Effector memory CD8-positive, alpha-beta T cell (primary cell): ENCODE measurements around the gene BMP6.
"Not testable (repeated sequence)": the region's sequence is repeated elsewhere in the genome, so short reads cannot be mapped to it uniquely, and the experiment has no call there.

Experiments used
- ATAC-seq: fragments of 150-1000 bp; cut with Tn5 transposase; replicated peaks from 2 replicates; pipeline ENCODE4 v1.10.0; 2021; ENCODE audit warnings: mild to moderate bottlenecking, moderate library complexity
- DNase-seq, 3 experiments: peaks; one replicate each; pipeline ENCODE4 v3.0.0; 2021
- H3K27ac Mint-ChIP-seq, 2 donors: one replicate each; pipeline ENCODE4 v1.8.0; 2022; ENCODE audit warnings: mild to moderate bottlenecking in 2 of 2, mixed read lengths in 2 of 2, moderate library complexity in 2 of 2
- H3K27me3 Mint-ChIP-seq, 2 donors: one replicate each; pipeline ENCODE4 v1.8.0; 2022; ENCODE audit warnings: mixed read lengths in 2 of 2
- H3K36me3 Mint-ChIP-seq: one replicate; pipeline ENCODE4 v1.8.0; 2022; ENCODE audit warnings: mild to moderate bottlenecking, moderate library complexity, mixed read lengths; ENCODE audit not compliant: insufficient read depth
- H3K4me1 Mint-ChIP-seq, 2 donors: one replicate each; pipeline ENCODE4 v1.8.0; 2022; ENCODE audit warnings: low read depth in 2 of 2, mixed read lengths in 2 of 2
- H3K4me3 Mint-ChIP-seq, 2 donors: one replicate each; pipeline ENCODE4 v1.8.0; 2022; ENCODE audit warnings: mild to moderate bottlenecking in 2 of 2, mixed read lengths in 2 of 2, moderate library complexity in 2 of 2
- H3K9me3 Mint-ChIP-seq, 2 donors: one replicate each; pipeline ENCODE4 v1.8.0; 2022; ENCODE audit warnings: mixed read lengths in 2 of 2

Gene BMP6

GRCh38 chr6:7898193-7898586 lies 172.3 kb downstream of the BMP6 start:
- not testable (repeated sequence) for ATAC-seq, H3K4me3 Mint-ChIP-seq, H3K27me3 Mint-ChIP-seq, H3K27ac Mint-ChIP-seq, H3K4me1 Mint-ChIP-seq, DNase-seq, H3K9me3 Mint-ChIP-seq
- peaks cover 30% of the 10 kb centered on the region for H3K36me3 Mint-ChIP-seq

DNA sequence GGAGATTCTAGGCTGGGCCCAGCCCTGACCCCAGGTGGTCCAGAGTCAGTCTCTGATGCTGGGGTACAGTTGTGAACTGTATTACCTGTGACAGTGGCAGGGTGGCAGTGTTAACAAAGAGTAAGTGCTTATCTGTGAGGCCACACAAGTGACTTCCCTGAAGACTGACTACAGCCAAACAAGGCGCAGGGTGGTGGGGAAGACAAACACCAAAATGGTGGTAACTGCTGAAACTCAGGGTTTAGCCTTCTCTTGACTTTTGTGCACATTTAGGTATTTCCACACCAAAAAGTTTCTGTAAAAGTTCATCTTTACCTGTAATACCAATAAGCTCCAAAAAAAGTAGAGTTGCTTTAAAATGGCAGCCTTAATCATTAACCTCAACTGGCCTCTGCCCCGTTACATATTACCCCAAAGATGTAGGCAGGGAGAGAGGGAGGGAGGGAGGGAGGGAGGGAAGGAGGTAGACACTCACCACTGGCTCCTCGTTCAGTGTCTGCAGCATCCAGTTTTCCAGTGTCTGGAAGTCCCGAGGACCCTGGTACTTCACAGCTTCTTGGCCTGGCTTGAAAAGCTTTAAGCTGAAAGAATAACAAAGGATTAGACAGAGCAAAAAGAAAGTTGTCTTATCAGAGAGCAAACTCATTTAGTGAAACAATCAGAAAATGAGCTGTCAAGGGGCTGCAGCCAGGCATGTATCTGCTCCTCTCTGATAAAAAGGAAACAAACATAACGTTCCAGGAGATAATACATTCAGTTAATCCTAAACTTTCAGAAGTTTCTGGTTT lies 173.4 kb downstream of the BMP6 start:
- no peaks in the 10 kb centered on the region for H3K27me3 Mint-ChIP-seq
- DNase-seq (no peak), ATAC-seq (no peak)
- peaks cover 39% of the 10 kb centered on the region for H3K36me3 Mint-ChIP-seq
- no peaks in the 10 kb centered on the region for H3K9me3 Mint-ChIP-seq
- peaks cover 2 to 6% of the 10 kb centered on the region in 2 donors for H3K4me1 Mint-ChIP-seq
- H3K27ac Mint-ChIP-seq = no peak overlapping the region
- H3K4me3 Mint-ChIP-seq = no peak overlapping the region

- ATAC-seq = no peak
These were observed 174.0 kb downstream of the BMP6 start for GRCh38 chr6:7899889-7900213.

DNA sequence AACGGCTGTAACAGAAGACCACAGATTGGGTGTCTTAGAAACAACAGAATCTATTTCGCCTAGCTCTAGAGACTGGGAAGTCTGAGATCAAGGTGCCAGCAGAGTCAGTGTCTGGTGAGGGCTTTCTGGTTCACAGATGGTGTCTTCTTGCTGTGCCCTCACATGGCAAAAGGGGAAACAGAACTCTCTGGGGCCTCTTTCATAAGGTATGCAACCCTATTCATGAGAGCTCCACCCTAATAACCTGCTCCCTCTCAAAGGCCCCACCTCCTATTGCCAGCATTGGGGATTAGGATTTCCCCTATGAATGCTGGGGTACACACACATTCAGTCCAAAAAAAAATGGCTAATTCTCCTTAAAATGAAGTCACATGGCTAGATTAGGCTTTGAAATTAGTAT lies 174.7 kb downstream of the BMP6 start:
- no peaks in the 10 kb centered on the region for H3K27me3 Mint-ChIP-seq
- no peak overlapping the region for H3K4me3 Mint-ChIP-seq
- H3K4me1 Mint-ChIP-seq = peaks cover 6% of the 10 kb centered on the region in 2 donors
- no peak overlapping the region for H3K27ac Mint-ChIP-seq
- no peak for ATAC-seq
- H3K36me3 Mint-ChIP-seq = peaks cover 36% of the 10 kb centered on the region
- no peaks in the 10 kb centered on the region for H3K9me3 Mint-ChIP-seq
- no peak for DNase-seq

More at GRCh38 chr6:7899889-7900213, 174.0 kb downstream of the BMP6 start:
- peaks cover 2 to 6% of the 10 kb centered on the region in 2 donors for H3K4me1 Mint-ChIP-seq
- H3K27me3 Mint-ChIP-seq = no peaks in the 10 kb centered on the region
- no peak overlapping the region for H3K27ac Mint-ChIP-seq
- no peaks in the 10 kb centered on the region for H3K9me3 Mint-ChIP-seq
- peaks cover 39% of the 10 kb centered on the region for H3K36me3 Mint-ChIP-seq
- no peak overlapping the region for H3K4me3 Mint-ChIP-seq
- no peak for DNase-seq

GRCh38 chr6:7901056-7901455 lies 175.2 kb downstream of the BMP6 start:
- no peak for DNase-seq
- Mint-ChIP-seq H3K4me3 (no peak overlapping the region), H3K9me3 (no peaks in the 10 kb centered on the region), H3K27me3 (no peaks in the 10 kb centered on the region), H3K27ac (no peak overlapping the region), H3K36me3 (peaks cover 34% of the 10 kb centered on the region), H3K4me1 (peaks cover 6% of the 10 kb centered on the region in 2 donors)
- ATAC-seq = no peak

- ATAC-seq = no peak
- no peaks in the 10 kb centered on the region for H3K27me3 Mint-ChIP-seq
- H3K9me3 Mint-ChIP-seq = no peaks in the 10 kb centered on the region
- DNase-seq = no peak
- peaks cover 34% of the 10 kb centered on the region for H3K36me3 Mint-ChIP-seq
- no peak overlapping the region for H3K27ac Mint-ChIP-seq
- H3K4me3 Mint-ChIP-seq = no peak overlapping the region
- H3K4me1 Mint-ChIP-seq = peaks cover 6% of the 10 kb centered on the region in 2 donors
These were observed 175.9 kb downstream of the BMP6 start for GRCh38 chr6:7901780-7902179.

DNA sequence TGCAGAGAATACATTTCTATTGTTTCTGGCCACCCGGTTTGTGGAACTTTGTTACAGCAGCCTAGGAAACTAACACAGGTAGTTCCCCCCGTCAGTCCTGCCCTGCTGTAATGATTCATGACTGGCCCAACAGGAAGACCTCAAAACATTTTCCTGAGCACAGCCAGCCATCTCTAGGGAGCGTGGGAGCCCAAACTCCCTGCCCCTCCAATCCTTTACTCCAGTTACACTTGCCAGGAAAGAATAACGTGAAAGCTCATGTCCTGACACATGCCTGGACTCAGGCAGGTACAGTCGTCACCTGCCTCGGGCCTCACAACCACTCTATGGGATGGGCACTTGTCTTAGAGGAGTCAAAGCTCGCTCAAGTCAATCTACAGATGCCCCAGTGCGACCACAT lies 176.3 kb downstream of the BMP6 start:
- peaks cover 6% of the 10 kb centered on the region in 2 donors for H3K4me1 Mint-ChIP-seq
- peaks cover 33% of the 10 kb centered on the region for H3K36me3 Mint-ChIP-seq
- H3K4me3 Mint-ChIP-seq = no peak overlapping the region
- no peaks in the 10 kb centered on the region for H3K27me3 Mint-ChIP-seq
- no peaks in the 10 kb centered on the region for H3K9me3 Mint-ChIP-seq
- ATAC-seq (no peak), DNase-seq (no peak)
- H3K27ac Mint-ChIP-seq = no peak overlapping the region

DNA sequence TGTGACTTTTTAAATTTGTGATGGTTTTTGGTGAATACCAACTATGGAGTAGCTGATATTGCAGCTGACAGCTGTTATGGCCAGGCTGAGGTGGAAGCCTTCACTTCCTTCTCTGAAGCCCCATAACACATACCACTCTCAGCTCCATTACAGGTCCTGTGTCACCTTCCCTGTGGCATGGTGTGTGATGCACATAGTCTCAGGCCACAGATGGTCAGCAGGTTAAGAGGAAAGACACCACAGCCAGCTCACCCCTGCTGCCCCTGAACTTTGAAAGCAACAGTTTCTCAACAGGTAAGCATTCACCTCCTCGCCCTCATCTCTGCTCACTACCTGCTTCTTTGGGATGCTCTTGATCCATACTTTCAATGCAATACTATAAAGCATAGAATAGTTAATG lies 177.0 kb downstream of the BMP6 start:
- Mint-ChIP-seq H3K4me3 (no peak overlapping the region), H3K36me3 (peaks cover 28% of the 10 kb centered on the region), H3K27me3 (no peaks in the 10 kb centered on the region), H3K9me3 (no peaks in the 10 kb centered on the region), H3K27ac (no peak overlapping the region), H3K4me1 (peaks cover 6 to 9% of the 10 kb centered on the region in 2 donors)
- no peak for ATAC-seq
- DNase-seq = no peak

- no peak for ATAC-seq
- no peaks in the 10 kb centered on the region for H3K9me3 Mint-ChIP-seq
- peaks cover 6 to 12% of the 10 kb centered on the region in 2 donors for H3K4me1 Mint-ChIP-seq
- DNase-seq = no peak
- no peak overlapping the region for H3K27ac Mint-ChIP-seq
- no peak overlapping the region for H3K4me3 Mint-ChIP-seq
- peaks cover 20% of the 10 kb centered on the region for H3K36me3 Mint-ChIP-seq
- H3K27me3 Mint-ChIP-seq = no peaks in the 10 kb centered on the region
These were observed 177.8 kb downstream of the BMP6 start for GRCh38 chr6:7903673-7904072.

DNA sequence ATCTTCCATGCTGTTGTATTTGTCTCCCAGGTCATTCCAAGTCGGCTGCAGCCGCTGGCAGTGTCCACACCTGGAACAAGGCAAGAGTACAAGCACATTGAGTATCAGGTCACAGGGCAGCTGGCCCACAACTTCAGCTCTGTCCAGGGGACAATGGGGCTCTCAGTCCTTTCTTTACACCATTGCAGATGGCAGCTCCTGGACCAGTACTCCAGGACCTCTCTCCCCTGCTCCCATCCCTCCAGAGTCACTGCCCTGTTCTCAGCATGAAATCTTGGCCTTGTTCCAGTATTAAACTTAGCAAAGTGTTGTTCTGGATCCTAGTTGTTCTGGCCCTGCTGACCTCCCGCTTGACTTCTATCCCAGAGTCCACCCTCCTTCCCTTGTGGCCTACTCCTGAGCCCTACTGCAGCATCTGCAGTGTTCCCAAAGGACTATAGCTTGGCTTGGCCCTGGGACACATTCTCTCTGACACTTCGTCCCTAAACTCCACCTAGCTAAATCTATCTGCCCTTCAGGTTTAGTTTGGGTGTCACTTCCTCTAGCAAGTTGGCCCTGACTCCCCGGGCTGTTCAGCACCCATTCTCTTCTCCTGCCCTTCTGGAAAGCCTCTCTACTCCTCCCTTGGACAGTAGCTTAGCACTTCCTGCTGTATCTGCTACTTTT lies 178.9 kb downstream of the BMP6 start:
- no peaks in the 10 kb centered on the region for H3K27me3 Mint-ChIP-seq
- peaks cover 16% of the 10 kb centered on the region for H3K36me3 Mint-ChIP-seq
- DNase-seq = no peak
- no peaks in the 10 kb centered on the region for H3K9me3 Mint-ChIP-seq
- H3K4me3 Mint-ChIP-seq = no peak overlapping the region
- no peak for ATAC-seq
- H3K4me1 Mint-ChIP-seq = peaks cover 11 to 18% of the 10 kb centered on the region in 2 donors
- H3K27ac Mint-ChIP-seq = no peak overlapping the region

DNA sequence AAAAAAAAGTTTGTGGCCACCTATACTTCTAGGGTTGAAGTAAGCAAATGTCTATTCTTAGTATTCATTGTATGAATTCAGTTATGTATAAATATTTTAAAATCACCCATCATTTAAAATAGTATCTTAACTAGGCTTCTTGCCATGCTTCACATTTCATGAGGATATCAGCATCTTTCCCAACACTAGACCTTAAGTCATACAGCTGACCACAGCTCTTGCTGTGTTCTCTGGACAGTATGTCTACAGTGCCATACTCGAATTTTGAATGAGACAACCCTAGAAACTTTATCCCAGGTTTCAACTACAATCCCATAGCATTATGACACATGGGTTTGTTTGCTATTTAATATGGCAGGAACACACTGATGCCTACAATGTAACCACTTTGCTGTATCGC lies 179.5 kb downstream of the BMP6 start:
- Mint-ChIP-seq H3K27ac (no peak overlapping the region), H3K36me3 (peaks cover 16% of the 10 kb centered on the region), H3K27me3 (no peaks in the 10 kb centered on the region), H3K9me3 (no peaks in the 10 kb centered on the region), H3K4me1 (peaks cover 11 to 18% of the 10 kb centered on the region in 2 donors), H3K4me3 (no peak overlapping the region)
- no peak for DNase-seq
- no peak for ATAC-seq

DNA sequence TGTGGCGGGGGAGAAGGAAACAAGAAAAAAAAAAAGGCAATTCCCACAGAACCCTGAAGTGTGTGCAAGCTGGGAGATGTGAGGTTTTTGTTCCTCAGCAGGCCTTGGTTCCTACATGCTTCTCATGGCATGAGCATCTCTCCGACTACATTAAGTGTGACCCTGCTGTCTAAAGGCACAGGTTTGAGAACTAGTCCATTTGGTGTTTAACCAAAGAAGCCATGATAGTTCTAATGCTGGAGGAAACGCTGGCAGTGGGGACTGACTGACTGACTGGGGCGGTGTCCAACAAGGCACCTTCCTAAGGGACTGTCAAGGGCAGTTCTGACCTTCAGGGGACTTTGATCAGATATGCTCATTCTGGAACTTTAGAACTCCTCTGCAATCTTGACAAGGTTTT lies 180.8 kb downstream of the BMP6 start:
- Mint-ChIP-seq H3K9me3 (no peaks in the 10 kb centered on the region), H3K36me3 (peaks cover 16% of the 10 kb centered on the region), H3K27me3 (no peaks in the 10 kb centered on the region), H3K27ac (no peak overlapping the region), H3K4me1 (peaks cover 7 to 19% of the 10 kb centered on the region in 2 donors), H3K4me3 (no peak overlapping the region)
- ATAC-seq = no peak
- DNase-seq = no peak

- no peak for DNase-seq
- peaks cover 16% of the 10 kb centered on the region for H3K36me3 Mint-ChIP-seq
- H3K4me3 Mint-ChIP-seq = no peak overlapping the region
- no peak overlapping the region for H3K27ac Mint-ChIP-seq
- H3K4me1 Mint-ChIP-seq = peaks cover 5 to 19% of the 10 kb centered on the region in 2 donors
- no peaks in the 10 kb centered on the region for H3K27me3 Mint-ChIP-seq
- ATAC-seq = no peak
- H3K9me3 Mint-ChIP-seq = no peaks in the 10 kb centered on the region
These were observed 181.3 kb downstream of the BMP6 start for GRCh38 chr6:7907159-7907558.
